Activated CD8-positive, alpha-beta memory T cell treated with anti-CD3 and anti-CD28 coated beads for 4 hours (primary cell): ENCODE measurements around the gene ANTXR1.
"Not testable (repeated sequence)": the region's sequence is repeated elsewhere in the genome, so short reads cannot be mapped to it uniquely, and the experiment has no call there.

Experiments
- DNase-seq, 2 donors: peaks; one replicate each; pipeline ENCODE4 v3.0.0-alpha.2; 2020; ENCODE audit warnings: low read depth in 2 of 2

ANTXR1 gene

DNA sequence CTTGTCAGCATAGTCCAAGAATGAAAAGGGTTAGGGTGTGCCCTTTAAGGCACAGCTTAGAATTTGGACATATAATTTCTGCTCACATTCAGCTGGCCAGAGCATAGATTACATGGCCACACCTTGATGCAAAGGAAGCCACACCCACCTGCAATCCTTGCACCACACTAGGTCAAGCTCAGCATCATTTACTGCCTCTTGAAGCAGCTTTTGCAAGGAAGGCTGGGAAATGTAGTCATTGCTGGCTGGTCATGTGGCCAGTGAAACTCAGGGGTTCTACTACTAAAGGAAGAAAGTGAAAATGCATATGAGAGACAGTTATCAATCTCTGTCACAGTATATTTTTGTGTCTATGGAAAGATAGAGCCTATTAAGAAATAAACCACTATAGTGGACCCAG, 214.7 kb downstream of the ANTXR1 start:
- no peak for DNase-seq

DNA sequence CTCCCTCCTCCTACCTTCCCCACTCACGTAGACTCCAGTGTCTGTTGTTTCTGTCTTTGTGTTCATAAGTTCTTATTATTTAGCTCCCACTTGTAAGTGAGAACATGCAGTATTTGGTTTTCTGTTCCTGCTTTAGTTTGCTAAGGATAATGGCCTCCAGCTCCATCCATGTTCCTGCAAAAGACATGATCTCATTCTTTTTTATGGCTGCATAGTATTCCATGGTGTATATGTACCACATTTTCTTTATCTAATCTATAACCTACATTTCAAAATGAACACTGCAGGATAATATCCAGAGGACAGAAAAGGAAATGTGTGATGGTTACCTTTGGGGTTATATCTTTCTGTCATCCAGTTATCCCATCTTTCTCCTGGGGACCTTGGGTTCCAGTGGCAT, 218.0 kb downstream of the ANTXR1 start:
- not testable (repeated sequence) for DNase-seq

DNA sequence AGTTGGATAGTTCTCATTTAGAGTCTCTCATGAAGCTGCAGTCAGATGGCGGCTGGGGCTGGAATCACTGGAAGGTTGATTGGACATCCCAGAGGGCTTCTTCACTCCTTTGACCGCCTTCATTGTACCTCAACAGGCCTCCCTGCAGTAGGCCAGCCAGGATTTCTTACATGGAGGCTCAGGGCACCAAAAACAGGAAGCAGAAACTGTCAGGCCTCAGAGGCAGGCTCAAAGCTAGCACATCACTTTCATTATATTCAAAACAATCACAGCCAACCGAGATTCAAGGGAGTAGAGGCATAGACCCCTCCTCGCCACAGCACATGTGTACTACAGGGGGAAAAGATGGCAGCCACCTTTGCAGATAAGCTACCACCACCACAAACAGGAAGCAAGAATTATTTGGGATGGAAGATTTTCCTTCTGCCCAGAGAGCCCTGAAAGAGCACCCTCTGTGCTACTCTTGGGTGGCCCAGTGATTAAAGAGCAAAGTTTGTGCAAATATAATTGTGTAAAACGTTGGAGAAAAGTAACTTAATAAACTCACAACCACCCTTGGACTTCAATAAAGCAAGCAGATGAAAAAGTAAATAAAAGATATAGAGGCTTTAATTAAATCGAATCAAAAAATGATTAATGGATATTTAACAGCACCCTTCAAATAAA, 218.8 kb downstream of the ANTXR1 start:
- no peak for DNase-seq

DNA sequence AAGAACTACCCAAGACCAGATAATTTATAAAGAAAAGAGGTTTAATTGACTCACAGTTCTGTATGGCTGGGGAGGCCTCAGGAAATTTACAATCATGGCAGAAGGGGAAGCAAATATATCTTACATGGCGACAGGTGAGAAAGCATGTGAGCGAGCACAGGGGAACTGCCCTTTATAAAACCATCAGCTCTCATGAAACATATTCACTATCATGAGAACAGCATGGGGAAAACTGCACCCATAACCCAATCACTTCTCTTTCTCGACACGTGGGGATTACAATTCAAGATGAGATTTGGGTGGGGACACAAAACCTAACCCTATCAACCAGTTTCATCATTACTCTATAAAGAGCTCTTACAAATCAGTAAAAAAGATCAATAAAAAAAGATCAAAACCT, 222.9 kb downstream of the ANTXR1 start:
- not testable (repeated sequence) for DNase-seq

DNA sequence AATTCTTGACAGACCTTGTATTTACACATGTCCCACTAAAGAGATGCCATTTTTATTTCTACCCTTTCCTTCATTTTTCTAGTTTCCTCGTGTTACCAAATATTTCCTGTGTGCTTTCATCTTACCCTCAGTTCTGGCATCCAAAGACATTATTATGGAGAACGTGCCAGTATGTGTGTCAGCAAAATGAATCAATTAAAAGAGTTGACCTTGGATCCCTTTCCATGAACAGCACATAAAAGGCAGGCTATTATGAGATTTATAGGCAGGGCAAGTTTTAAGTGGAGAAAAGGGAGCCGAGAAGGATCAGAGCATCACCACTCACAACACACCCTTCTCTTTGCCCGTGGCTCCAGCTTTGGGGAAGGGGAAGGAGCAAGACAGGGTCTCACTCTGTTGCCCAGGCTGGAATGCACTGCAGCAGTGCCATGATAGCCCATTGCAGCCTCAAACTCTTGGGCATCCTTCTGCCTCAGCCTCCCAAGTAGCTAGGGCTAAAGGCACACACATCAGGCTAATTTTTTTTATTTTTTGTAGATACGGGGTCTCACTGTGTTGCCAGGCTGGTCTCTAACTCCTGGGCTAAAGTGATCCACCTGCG, 224.2 kb downstream of the ANTXR1 start:
- no peak for DNase-seq

DNA sequence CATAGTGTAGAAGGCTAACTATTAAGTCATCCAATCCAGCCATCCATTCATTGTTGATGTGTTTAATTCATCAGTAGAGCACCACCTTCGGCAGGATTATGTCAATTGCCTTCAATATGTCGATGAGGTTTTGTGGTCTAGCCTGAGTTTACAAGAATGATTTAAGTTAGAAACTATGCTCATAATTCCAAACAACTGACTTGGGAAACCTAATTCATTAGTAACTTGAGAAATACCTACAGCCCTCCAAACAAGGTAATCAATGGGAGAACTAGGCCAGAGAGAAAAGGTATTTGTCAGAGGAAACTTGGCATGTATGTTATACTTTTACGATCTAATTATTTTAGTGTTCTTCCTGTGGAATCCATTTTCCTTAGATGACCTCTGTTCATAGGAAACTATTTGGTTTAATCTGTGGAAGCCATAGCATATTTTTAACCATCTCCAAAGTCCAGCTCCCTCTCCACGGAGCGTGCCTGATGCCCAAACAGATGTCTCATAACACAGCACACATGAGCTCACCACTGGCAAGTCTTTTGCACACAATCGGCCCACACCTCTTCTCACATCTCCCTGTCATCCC, 225.6 kb downstream of the ANTXR1 start:
- no peak for DNase-seq

DNA sequence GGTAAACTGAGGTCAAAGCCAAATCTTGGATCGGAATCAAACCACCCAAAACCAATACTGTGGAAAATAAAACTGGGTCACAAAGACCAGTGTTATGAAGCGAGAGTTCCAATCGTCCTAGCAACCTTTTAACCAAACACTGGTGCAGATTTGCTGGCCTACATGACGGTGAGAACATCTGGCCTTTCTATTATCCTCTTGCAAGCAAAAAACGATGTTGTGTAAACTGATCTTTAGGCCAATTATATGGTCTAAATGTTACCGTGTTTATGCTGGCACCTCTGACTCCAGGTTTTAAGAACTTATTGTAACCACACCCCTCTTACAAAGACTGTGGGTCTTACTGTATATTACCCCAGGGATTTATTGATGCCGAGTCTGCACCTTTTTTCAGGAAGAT, 228.1 kb downstream of the ANTXR1 start:
- no peak for DNase-seq

DNA sequence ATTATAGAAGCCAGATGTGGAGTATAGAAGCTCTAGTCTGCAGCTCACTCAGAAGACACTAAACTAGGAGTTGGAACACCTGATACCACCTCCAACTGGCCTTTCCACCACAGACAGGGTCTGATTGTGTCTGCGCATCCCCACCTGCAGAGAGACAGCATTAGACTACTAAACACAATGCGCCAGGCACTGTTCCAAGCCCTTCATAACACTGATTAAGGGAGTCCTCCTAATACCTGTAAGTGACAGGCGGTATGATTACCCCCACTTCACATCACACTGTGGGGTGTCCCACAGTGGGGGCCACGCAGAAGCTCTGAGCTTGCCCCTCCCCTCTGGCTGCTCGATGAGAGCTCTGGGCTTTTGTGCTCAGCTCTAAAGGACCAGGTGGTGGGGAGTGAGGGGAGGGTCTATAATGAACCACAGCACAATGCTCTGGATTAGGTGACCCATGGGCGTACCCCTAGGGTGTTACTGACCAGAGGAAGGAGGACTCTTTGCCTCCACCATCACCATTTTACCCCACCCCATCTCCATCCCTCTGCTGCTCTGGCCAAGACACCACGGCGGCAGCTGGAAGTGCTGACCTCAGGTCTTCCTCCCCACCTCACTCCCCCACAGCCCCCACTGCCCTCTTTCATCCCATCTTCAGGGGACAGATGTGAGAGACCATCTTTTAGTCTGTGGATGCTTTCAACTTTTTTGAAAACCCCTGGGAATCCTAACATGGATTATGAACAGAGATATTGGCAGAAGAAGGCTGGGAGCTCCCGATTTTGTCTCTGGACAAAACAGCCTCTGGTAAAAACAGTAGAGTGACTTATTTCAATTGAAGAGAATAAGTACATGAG, 228.9 kb downstream of the ANTXR1 start:
- DNase-seq: no peak

DNA sequence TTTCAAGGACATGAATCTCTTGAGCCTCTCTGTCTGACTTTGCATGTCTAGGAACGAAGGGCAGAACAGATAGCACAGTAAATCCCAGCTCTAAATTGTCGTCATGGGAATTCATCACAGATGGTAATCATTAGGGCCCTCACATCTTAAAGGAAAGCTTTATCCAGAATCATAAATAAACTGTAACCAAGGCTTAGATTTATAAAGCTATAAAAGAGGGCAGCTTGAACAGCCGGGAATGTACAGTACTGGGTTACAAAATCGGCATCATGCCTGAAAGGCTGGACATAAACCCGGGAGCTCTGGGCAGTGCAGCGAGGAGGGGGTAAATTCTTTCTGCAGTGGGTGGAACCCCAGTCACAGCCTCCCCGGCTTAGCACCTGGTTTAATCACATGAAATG, 229.7 kb downstream of the ANTXR1 start:
- DNase-seq: no peak

DNA sequence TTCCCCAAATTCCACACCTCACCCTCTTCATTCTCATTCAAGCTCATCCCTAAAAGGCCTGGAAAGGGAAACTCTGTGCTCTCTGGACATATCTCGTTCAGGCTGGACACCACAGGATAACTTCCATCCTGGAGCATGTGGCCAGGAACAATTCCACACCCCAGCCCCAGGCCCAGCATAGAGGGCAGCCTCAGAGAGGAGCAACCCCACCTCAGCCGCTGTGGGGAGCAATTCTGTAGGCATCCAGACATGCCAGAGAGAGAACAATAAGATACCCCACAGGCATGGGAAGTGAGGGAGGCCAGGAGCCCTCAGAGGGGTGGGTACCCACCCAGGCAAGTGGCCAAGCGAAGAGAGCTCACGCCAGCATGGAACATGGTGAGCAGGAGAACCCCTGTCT, 230.7 kb downstream of the ANTXR1 start:
- DNase-seq: no peak

DNA sequence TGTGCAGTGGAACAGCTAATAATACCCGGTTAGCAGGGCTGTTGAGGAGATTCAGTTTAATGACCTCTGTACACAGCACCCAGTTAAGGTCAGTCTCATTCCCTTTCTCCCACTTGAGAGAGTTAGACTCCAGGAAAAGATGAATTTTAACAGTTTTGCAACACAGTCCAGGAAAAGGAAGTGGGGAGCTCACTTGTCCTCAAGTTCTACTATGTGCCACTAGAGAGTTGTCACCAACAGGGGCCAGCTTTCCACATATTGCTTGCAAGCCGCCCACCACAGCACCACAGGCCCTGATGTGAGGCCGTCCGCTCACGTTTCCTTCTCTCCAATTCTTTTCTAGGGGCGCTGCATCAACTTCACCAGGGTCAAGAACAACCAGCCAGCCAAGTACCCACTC, 231.9 kb downstream of the ANTXR1 start:
- no peak for DNase-seq

DNA sequence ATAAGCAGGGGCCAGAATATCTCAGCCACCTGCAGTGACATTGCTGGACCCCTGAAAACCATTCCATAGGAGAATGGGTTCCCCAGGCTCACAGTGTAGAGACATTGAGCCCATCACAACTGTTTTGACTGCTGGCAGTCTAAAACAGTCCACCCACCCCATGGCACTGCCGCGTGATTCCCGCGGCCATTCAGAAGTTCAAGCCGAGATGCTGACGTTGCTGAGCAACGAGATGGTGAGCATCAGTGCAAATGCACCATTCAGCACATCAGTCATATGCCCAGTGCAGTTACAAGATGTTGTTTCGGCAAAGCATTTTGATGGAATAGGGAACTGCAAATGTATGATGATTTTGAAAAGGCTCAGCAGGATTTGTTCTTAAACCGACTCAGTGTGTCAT, 234.6 kb downstream of the ANTXR1 start:
- DNase-seq: no peak

DNA sequence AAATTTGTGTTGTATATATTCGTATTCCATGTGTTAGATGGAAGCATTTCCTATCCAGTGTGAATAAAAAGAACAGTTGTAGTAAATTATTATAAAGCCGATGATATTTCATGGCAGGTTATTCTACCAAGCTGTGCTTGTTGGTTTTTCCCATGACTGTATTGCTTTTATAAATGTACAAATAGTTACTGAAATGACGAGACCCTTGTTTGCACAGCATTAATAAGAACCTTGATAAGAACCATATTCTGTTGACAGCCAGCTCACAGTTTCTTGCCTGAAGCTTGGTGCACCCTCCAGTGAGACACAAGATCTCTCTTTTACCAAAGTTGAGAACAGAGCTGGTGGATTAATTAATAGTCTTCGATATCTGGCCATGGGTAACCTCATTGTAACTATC, 235.3 kb downstream of the ANTXR1 start:
- no peak for DNase-seq

DNA sequence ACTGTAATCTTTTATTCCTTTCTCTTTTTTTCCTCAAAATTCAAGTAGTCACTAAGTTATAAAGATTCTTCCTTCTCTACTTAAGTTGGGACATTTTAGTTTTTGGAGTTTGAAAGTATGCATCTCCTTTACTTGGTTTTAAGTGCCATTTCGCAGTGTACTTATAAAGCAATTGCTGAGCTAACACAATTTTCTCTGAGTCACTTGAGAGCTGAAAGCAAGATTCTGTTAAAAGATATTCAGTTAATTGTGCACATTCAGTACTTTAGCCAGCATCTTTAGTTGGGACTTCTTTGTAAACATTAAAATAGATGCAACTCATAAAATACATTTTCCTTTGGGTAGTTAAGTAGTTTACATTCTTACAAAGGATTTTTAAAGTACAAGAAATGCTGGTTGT, 238.0 kb downstream of the ANTXR1 start:
- DNase-seq: no peak

DNA sequence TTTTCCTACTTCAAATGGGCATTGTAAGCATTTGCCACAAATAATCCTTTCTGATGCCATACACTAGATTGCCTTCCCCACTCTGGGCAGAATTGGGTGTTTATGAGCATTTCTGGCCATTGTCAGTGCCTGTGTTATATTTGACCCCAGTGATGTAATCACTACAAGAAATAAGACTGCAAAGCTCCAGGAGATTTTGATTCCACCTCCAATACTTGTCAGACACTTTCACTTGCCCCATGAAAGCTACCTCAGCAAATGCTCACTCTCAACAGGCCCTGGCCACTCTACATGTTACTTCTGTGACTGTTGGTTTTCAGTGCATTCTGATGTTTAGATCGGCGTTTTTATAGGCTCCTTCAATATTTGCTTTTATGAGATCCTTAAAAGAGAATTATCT, 239.0 kb downstream of the ANTXR1 start:
- no peak for DNase-seq

DNA sequence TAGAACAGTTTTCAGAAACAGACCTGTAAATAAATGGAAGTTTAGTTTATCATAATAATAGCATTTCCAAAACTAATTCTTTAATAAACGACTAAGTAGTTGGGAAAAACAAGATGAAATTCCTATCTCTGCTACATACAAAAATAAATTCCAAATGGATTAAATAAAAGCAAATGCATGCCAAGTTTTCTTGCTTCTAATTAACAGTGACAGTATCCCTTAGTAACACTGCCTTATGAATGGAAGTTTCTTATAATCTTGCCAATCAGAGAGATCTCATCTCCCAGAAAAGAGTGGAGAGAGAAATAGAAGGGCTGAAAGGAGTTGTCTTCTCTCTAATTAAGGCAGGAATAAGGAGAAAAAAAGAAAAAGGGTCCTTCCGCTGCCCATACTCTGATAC, 240.1 kb downstream of the ANTXR1 start:
- DNase-seq: no peak

DNA sequence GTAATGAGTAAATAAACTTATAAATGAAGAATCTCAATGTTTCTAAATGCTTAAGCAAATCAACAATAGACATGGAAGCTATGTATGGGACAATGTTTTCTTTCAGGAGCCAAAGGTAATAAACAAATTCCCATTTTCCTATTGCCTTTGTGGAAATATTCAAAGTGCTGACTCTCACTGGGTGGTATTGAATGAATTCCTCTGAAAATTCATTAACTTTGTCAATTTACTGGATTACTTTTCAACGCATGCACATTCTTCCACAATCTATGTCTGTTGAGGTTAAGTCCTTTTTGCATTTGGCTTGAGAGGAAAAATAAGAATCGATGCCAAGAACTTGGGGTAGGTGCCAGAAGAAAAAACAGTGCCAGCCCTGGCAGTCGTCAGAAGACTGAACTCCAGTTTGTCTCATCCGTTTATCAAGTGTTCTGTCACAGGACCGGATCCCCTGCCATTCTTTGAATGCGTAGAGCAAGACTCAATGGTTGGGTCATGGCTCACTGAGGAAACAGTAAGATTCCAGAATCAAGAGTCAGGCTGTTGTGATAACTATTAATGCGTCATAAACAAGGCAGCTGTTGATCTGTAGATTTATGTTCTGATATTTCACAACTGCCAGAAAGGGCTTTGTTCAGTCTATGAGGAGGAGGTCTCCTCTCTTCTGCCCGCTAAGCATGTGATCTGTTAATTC, 240.8 kb downstream of the ANTXR1 start:
- DNase-seq: no peak

DNA sequence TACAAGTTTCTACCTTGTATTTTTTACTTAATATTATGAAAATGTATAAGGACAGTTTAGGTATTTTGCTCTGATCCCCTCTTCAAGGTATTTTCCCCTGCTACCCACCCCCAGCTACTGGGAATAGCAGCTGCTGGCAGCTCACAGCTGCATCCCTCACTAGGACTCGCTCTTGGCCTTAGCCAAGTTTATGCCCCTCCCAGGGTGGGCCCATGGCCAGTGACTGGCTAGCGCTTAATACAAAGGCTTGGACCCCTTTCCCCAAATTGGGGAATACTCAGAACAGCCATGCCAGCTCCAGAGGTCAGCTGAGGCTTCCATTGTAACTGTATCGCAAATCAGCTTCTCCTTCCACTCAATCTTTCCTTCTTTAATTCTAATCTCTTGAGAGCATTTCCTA, 242.8 kb downstream of the ANTXR1 start:
- no peak for DNase-seq

DNA sequence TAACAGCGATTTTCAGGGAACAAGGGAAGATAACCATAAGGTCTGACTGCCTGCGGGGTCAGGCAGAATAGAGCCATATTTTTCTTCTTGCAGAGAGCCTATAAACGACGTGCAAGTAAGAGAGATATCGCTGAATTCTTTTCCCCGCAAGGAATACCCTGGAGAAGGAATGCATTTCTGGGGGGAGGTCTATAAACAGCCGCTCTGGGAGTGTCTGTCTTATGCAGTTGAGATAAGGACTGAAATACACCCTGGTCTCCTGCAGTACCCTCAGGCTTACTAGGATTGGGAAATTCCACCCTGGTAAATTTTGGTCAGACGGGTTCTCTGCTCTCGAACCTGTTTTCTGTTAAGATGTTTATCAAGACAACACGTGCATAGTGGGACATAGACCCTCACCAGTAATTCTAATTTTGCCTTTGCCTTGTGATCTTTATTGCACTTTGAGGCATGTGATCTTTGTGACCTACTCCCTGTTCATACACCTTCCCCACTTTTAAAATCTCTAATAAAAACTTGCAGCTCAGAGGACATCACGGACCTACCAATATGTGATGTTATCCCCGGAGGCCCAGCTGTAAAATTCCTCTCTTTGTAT, 247.1 kb downstream of the ANTXR1 start:
- not testable (repeated sequence) for DNase-seq

DNA sequence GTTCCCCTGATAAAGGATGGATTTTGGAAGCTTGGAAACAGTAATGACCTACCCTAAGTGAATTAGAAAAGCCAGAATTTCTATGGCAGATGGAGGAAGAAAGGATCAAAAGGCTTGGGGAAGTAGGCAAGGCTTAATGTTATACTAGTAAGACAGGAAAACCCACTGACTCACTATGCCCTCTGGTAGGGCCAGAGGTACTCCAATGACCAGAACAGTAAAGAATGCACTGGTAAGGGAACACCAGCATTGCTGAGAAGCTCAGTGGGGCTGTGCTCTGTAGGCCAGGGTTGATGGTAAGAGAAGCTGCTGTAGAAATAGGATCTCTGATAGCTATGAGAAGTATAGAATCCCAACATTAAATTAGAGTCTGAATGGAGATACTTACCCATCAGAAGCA, 247.7 kb downstream of the ANTXR1 start:
- no peak for DNase-seq

DNA sequence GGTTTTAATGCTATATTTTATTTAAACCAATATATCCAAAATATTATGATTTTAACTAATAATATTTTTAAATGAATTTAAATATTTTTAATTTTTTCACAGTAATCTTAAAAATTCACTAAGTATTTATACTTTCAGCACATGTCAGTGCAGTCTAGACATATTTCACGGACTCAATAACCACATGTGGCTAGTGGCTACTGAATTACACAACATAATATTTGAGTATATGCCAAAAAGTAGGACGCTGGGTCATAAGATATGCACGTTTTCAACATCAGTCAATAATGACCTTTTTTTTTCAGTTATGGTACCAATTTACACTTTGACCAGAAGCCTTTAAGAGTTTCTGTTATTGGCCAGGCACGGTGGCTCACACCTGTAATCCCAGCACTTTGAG, 256.4 kb downstream of the ANTXR1 start:
- no peak for DNase-seq

DNA sequence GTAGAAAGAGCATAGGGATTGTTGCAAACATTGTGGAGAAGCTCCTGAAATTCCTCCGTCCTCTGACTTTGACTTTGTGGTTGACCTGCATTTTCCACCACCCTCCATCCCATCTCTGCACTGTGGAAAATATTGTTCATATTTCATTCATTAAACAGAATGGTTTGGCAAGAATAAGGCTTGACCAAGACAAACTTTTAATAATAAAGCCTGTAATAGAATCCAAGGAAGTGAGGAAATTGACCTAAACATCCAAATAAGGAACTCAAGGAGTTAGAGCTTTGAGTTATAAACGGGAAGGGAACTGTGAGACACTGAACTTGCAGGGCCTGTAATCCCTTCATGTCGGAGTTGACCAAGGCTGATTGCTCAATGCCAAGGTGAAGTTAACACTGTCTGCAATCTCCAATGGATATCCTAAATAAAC, 258.9 kb downstream of the ANTXR1 start:
- no peak for DNase-seq
